Memory B cell (primary cell): ENCODE measurements around the gene AGBL1.
"Not testable (repeated sequence)": the region's sequence is repeated elsewhere in the genome, so short reads cannot be mapped to it uniquely, and the experiment has no call there.

ENCODE experiments used
- ATAC-seq: fragments of 150-1000 bp; cut with Tn5 transposase; 2 replicates; pipeline ENCODE4 v1.10.0; 2021; ENCODE audit warnings: low read depth, mild to moderate bottlenecking, moderate library complexity
- DNase-seq, 2 donors: peaks; one replicate each; pipeline ENCODE4 v3.0.0; 2022; ENCODE audit warnings: low spot score in 2 of 2
- H3K27ac Mint-ChIP-seq: one replicate; pipeline ENCODE4 v1.8.0; 2022; ENCODE audit warnings: mild to moderate bottlenecking, moderate library complexity, mixed read lengths
- H3K27me3 Mint-ChIP-seq: one replicate; pipeline ENCODE4 v1.8.0; 2022; ENCODE audit warnings: mixed read lengths
- H3K36me3 Mint-ChIP-seq: one replicate; pipeline ENCODE4 v1.8.0; 2022; ENCODE audit warnings: mild to moderate bottlenecking, mixed read lengths
- H3K4me1 Mint-ChIP-seq: one replicate; pipeline ENCODE4 v1.8.0; 2022; ENCODE audit warnings: mixed read lengths
- H3K4me3 Mint-ChIP-seq: one replicate; pipeline ENCODE4 v1.8.0; 2022; ENCODE audit warnings: mild to moderate bottlenecking, moderate library complexity, mixed read lengths
- H3K9me3 Mint-ChIP-seq: one replicate; pipeline ENCODE4 v1.8.0; 2022; ENCODE audit warnings: mixed read lengths

Gene AGBL1

GRCh38 chr15:87021751-87022150 is 942.1 kb downstream of the AGBL1 start:
- no peak overlapping the region for H3K27ac Mint-ChIP-seq
- no peaks in the 10 kb centered on the region for H3K4me1 Mint-ChIP-seq
- H3K9me3 Mint-ChIP-seq = peaks cover 25% of the 10 kb centered on the region
- ATAC-seq (no peak), DNase-seq (no peak)
- H3K4me3 Mint-ChIP-seq = no peak overlapping the region
- H3K27me3 Mint-ChIP-seq = no peaks in the 10 kb centered on the region
- H3K36me3 Mint-ChIP-seq = no peaks in the 10 kb centered on the region

DNA sequence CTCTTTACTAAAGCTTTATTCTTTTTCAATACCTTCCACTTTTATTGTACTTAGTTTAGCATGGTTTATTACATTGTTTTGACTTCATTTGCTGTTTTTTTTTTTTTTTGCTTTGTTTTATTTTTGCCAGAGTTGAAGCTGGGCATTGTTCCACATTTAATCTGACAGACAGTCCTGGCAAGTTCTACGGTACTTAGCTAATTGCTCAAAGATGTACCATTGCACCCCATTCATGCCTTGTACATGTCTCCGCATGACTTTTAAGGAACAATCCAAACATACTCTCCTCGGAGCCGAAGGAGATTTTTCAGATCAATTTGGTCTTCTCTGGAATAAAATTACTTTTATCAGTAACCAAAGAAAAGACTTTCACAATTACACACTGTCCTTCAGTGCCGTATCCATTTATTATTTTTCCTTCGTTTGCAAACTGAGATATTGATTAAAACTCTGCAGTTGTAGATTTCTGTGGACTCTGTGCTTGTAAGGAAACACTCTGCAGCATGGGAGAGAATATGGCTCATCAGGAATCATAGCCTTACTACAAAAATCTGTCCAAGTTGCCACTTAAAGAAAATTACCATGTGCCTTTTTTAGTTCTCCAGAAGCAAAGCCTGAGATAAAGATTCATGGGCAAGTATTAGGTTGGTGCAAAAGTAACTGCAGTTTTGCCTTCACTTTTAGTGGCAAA is 952.0 kb downstream of the AGBL1 start:
- DNase-seq = no peak
- H3K27ac Mint-ChIP-seq = no peak overlapping the region
- no peak for ATAC-seq
- no peaks in the 10 kb centered on the region for H3K36me3 Mint-ChIP-seq
- peaks cover 5% of the 10 kb centered on the region for H3K9me3 Mint-ChIP-seq
- no peak overlapping the region for H3K4me3 Mint-ChIP-seq
- H3K27me3 Mint-ChIP-seq = no peaks in the 10 kb centered on the region
- H3K4me1 Mint-ChIP-seq = no peaks in the 10 kb centered on the region

DNA sequence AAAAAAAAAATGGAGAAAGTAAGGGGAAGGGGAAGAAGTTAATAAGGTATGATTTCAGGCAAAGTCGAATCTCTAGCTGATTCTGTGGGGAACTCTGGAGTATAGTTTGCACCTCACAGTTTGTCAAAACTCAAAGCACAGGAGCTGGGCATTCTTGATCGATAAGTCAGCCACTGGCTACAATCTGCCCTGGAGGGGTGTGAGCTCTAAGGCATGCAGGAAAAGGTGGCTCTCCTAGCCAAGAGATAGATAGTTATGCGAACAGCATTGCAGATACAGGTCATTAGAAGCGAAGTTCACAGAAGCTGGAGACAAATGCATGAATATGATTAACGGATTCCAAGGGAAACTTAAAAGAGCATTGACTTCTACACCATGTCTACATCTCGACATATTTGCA is 952.6 kb downstream of the AGBL1 start:
- Mint-ChIP-seq H3K27me3 (no peaks in the 10 kb centered on the region), H3K4me3 (no peak overlapping the region), H3K27ac (no peak overlapping the region), H3K4me1 (no peaks in the 10 kb centered on the region), H3K9me3 (peaks cover 2% of the 10 kb centered on the region), H3K36me3 (no peaks in the 10 kb centered on the region)
- ATAC-seq = no peak
- no peak for DNase-seq

- no peak for DNase-seq
- H3K27me3 Mint-ChIP-seq = no peaks in the 10 kb centered on the region
- no peaks in the 10 kb centered on the region for H3K4me1 Mint-ChIP-seq
- no peak overlapping the region for H3K27ac Mint-ChIP-seq
- no peak for ATAC-seq
- H3K36me3 Mint-ChIP-seq = no peaks in the 10 kb centered on the region
- H3K9me3 Mint-ChIP-seq = peaks cover 2% of the 10 kb centered on the region
- no peak overlapping the region for H3K4me3 Mint-ChIP-seq
These were observed 953.4 kb downstream of the AGBL1 start for GRCh38 chr15:87033056-87033455.

DNA sequence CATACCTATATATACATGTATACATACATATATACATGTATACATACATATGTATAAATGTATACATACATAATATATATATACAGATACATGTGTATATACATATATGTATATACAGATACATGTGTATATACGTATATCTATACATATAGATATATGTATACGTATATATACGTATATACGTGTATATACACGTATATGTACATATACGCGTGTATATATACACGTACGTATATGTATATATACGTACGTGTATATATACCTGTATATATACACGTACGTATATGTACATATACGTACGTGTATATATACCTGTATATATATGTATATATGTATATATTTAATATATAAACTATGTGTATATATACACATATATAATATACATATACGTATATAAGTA is 955.2 kb downstream of the AGBL1 start:
- Mint-ChIP-seq H3K36me3 (no peaks in the 10 kb centered on the region), H3K4me3 (no peak overlapping the region), H3K9me3 (peaks cover 4% of the 10 kb centered on the region), H3K4me1 (no peaks in the 10 kb centered on the region), H3K27me3 (no peaks in the 10 kb centered on the region), H3K27ac (no peak overlapping the region)
- ATAC-seq = no peak
- no peak for DNase-seq

DNA sequence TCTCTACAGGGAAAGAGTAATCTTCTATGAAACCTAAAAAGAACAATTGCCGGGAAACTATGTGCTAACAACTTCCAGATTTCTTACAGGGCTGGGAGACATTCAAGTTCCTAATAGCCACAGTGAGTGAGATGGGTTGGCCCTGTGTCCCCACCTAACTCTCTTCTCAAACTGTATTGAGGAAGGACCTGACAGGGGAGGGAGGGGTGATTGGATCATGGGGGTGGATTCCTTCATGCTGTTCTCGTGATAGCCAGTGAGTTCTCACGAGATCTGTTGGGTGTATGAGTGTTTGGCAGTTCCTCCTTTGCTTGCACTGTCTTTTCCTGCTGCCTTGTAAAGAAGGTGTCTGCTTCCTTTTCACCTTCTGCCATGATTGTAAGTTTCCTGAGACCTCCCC is 958.7 kb downstream of the AGBL1 start:
- Mint-ChIP-seq H3K9me3 (peaks cover 4% of the 10 kb centered on the region), H3K4me3 (no peak overlapping the region), H3K36me3 (no peaks in the 10 kb centered on the region), H3K27me3 (no peaks in the 10 kb centered on the region), H3K27ac (no peak overlapping the region), H3K4me1 (no peaks in the 10 kb centered on the region)
- no peak for DNase-seq
- ATAC-seq = no peak

DNA sequence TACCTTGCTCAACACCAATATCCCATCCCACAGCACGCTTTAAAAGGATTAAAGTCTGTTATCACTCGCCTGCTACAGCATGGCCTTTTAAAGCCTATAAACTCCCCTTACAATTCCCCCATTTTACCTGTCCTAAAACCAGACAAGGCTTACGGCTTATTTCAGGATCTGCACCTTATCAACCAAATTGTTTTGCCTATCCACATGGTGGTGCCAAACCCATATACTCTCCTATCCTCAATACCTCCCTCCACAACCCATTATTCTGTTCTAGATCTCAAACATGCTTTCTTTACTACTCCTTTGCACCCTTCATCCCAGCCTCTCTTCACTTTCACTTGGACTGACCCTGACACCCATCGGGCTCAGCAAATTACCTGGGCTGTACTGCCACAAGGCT is 962.9 kb downstream of the AGBL1 start:
- not testable (repeated sequence) for H3K27me3 Mint-ChIP-seq, H3K4me1 Mint-ChIP-seq, H3K36me3 Mint-ChIP-seq, H3K9me3 Mint-ChIP-seq, H3K27ac Mint-ChIP-seq, DNase-seq, ATAC-seq, H3K4me3 Mint-ChIP-seq

DNA sequence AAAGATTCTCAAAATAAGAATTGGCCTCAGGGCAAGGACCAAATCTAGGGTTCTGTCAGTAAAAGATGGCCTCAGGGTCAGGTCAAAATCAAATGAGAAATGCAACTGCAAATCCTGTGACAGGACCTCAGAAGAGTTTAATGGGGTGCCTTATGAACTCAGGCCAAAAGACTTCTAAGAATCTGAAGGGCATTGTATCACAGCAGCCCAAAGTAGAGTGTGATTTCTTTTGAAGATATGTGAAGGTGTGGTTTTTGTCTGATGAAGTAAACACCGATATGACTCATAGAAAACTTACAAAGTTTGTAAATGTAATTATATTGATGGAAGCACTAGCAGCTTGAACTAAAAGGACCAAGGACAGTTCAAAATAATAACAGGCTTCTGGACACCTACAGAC is 966.1 kb downstream of the AGBL1 start:
- no peak for DNase-seq
- no peak overlapping the region for H3K4me3 Mint-ChIP-seq
- H3K27ac Mint-ChIP-seq = no peak overlapping the region
- no peaks in the 10 kb centered on the region for H3K4me1 Mint-ChIP-seq
- no peaks in the 10 kb centered on the region for H3K36me3 Mint-ChIP-seq
- no peaks in the 10 kb centered on the region for H3K9me3 Mint-ChIP-seq
- H3K27me3 Mint-ChIP-seq = no peaks in the 10 kb centered on the region
- ATAC-seq = no peak

- Mint-ChIP-seq H3K27me3 (no peaks in the 10 kb centered on the region), H3K4me1 (no peaks in the 10 kb centered on the region), H3K27ac (no peak overlapping the region), H3K9me3 (no peaks in the 10 kb centered on the region), H3K4me3 (no peak overlapping the region), H3K36me3 (no peaks in the 10 kb centered on the region)
- DNase-seq (no peak), ATAC-seq (no peak)
These were observed 967.7 kb downstream of the AGBL1 start for GRCh38 chr15:87047203-87047965.
